ENCODE data around the gene CD200R1.

The CD200R1 gene

GRCh38 chr3:112974178-112974517, 755 bp downstream of the CD200R1 start:
- Histone ChIP-seq H3K4me1 (ENCODE audit: control insufficient read depth, insufficient read depth, low read length) (0 out of 2 replicates have a peak, but pooled peaks cover 2% of the 10 kb centered on the region), H3K9ac (ENCODE audit: low read length) (no peak overlapping the region), H3K36me3 (ENCODE audit: control insufficient read depth, insufficient read depth, low read length) (no peaks in the 10 kb centered on the region), H3K27me3 (ENCODE audit: control insufficient read depth, insufficient read depth, low read length) (no peaks in the 10 kb centered on the region), H3K27ac (ENCODE audit: low read depth, low read length) (no peak overlapping the region), H3K9me3 (ENCODE audit: control insufficient read depth, insufficient read depth, low read depth, low read length) (no peaks in the 10 kb centered on the region), H3K4me3 (ENCODE audit: low read depth, low read length) (no peak overlapping the region)

- no peak overlapping the region for H3K4me3 ChIP-seq (ENCODE audit: low read depth, low read length)
- no peaks in the 10 kb centered on the region for H3K27me3 ChIP-seq (ENCODE audit: control insufficient read depth, insufficient read depth, low read length)
- H3K4me1 ChIP-seq (ENCODE audit: control insufficient read depth, insufficient read depth, low read length), result no peaks in the 10 kb centered on the region
- H3K36me3 ChIP-seq (ENCODE audit: control insufficient read depth, insufficient read depth, low read length), result no peaks in the 10 kb centered on the region
- no peak overlapping the region for H3K9ac ChIP-seq (ENCODE audit: low read length)
- H3K27ac ChIP-seq (ENCODE audit: low read depth, low read length), result no peak overlapping the region
- H3K9me3 ChIP-seq (ENCODE audit: control insufficient read depth, insufficient read depth, low read depth, low read length), result no peaks in the 10 kb centered on the region
Observed at GRCh38 chr3:112973325-112974177, 1.4 kb downstream of the CD200R1 start.

GRCh38 chr3:112972158-112972557, 2.7 kb downstream of the CD200R1 start:
- Histone ChIP-seq H3K9ac (ENCODE audit: low read length) (no peak overlapping the region), H3K27ac (ENCODE audit: low read depth, low read length) (no peak overlapping the region), H3K36me3 (ENCODE audit: control insufficient read depth, insufficient read depth, low read length) (no peaks in the 10 kb centered on the region), H3K27me3 (ENCODE audit: control insufficient read depth, insufficient read depth, low read length) (no peaks in the 10 kb centered on the region), H3K4me3 (ENCODE audit: low read depth, low read length) (no peak overlapping the region), H3K4me1 (ENCODE audit: control insufficient read depth, insufficient read depth, low read length) (no peaks in the 10 kb centered on the region), H3K9me3 (ENCODE audit: control insufficient read depth, insufficient read depth, low read depth, low read length) (no peaks in the 10 kb centered on the region)

GRCh38 chr3:112967828-112968227, 7.1 kb downstream of the CD200R1 start:
- Histone ChIP-seq H3K9ac (ENCODE audit: low read length) (no peak overlapping the region), H3K9me3 (ENCODE audit: control insufficient read depth, insufficient read depth, low read depth, low read length) (peaks cover 14% of the 10 kb centered on the region), H3K27me3 (ENCODE audit: control insufficient read depth, insufficient read depth, low read length) (no peaks in the 10 kb centered on the region), H3K36me3 (ENCODE audit: control insufficient read depth, insufficient read depth, low read length) (no peaks in the 10 kb centered on the region), H3K4me3 (ENCODE audit: low read depth, low read length) (no peak overlapping the region), H3K4me1 (ENCODE audit: control insufficient read depth, insufficient read depth, low read length) (no peaks in the 10 kb centered on the region), H3K27ac (ENCODE audit: low read depth, low read length) (no peak overlapping the region)

- peaks cover 18% of the 10 kb centered on the region for H3K9me3 ChIP-seq (ENCODE audit: control insufficient read depth, insufficient read depth, low read depth, low read length)
- no peaks in the 10 kb centered on the region for H3K27me3 ChIP-seq (ENCODE audit: control insufficient read depth, insufficient read depth, low read length)
- no peak overlapping the region for H3K9ac ChIP-seq (ENCODE audit: low read length)
- H3K36me3 ChIP-seq (ENCODE audit: control insufficient read depth, insufficient read depth, low read length), result no peaks in the 10 kb centered on the region
- H3K4me3 ChIP-seq (ENCODE audit: low read depth, low read length), result no peak overlapping the region
- no peaks in the 10 kb centered on the region for H3K4me1 ChIP-seq (ENCODE audit: control insufficient read depth, insufficient read depth, low read length)
- H3K27ac ChIP-seq (ENCODE audit: low read depth, low read length), result no peak overlapping the region
Observed at GRCh38 chr3:112967425-112967824, 7.5 kb downstream of the CD200R1 start.

- Histone ChIP-seq H3K27ac (ENCODE audit: low read depth, low read length) (no peak overlapping the region), H3K27me3 (ENCODE audit: control insufficient read depth, insufficient read depth, low read length) (no peaks in the 10 kb centered on the region), H3K36me3 (ENCODE audit: control insufficient read depth, insufficient read depth, low read length) (no peaks in the 10 kb centered on the region), H3K9ac (ENCODE audit: low read length) (no peak overlapping the region), H3K4me3 (ENCODE audit: low read depth, low read length) (no peak overlapping the region), H3K4me1 (ENCODE audit: control insufficient read depth, insufficient read depth, low read length) (no peaks in the 10 kb centered on the region), H3K9me3 (ENCODE audit: control insufficient read depth, insufficient read depth, low read depth, low read length) (peaks cover 19% of the 10 kb centered on the region)
Observed at GRCh38 chr3:112966633-112967032, 8.3 kb downstream of the CD200R1 start.

- H3K9ac ChIP-seq (ENCODE audit: low read length), result no peak overlapping the region
- no peaks in the 10 kb centered on the region for H3K36me3 ChIP-seq (ENCODE audit: control insufficient read depth, insufficient read depth, low read length)
- H3K27me3 ChIP-seq (ENCODE audit: control insufficient read depth, insufficient read depth, low read length), result no peaks in the 10 kb centered on the region
- no peak overlapping the region for H3K4me3 ChIP-seq (ENCODE audit: low read depth, low read length)
- no peak overlapping the region for H3K27ac ChIP-seq (ENCODE audit: low read depth, low read length)
- no peaks in the 10 kb centered on the region for H3K4me1 ChIP-seq (ENCODE audit: control insufficient read depth, insufficient read depth, low read length)
- peaks cover 19% of the 10 kb centered on the region for H3K9me3 ChIP-seq (ENCODE audit: control insufficient read depth, insufficient read depth, low read depth, low read length)
Observed at GRCh38 chr3:112965656-112966055, 9.2 kb downstream of the CD200R1 start.

GRCh38 chr3:112963683-112964082, 11.2 kb downstream of the CD200R1 start:
- Histone ChIP-seq H3K27me3 (ENCODE audit: control insufficient read depth, insufficient read depth, low read length) (no peaks in the 10 kb centered on the region), H3K4me1 (ENCODE audit: control insufficient read depth, insufficient read depth, low read length) (no peaks in the 10 kb centered on the region), H3K9me3 (ENCODE audit: control insufficient read depth, insufficient read depth, low read depth, low read length) (peaks cover 19% of the 10 kb centered on the region), H3K4me3 (ENCODE audit: low read depth, low read length) (no peak overlapping the region), H3K36me3 (ENCODE audit: control insufficient read depth, insufficient read depth, low read length) (no peaks in the 10 kb centered on the region), H3K27ac (ENCODE audit: low read depth, low read length) (no peak overlapping the region), H3K9ac (ENCODE audit: low read length) (no peak overlapping the region)

- H3K4me3 ChIP-seq (ENCODE audit: low read depth, low read length), result no peak overlapping the region
- peaks cover 16% of the 10 kb centered on the region for H3K9me3 ChIP-seq (ENCODE audit: control insufficient read depth, insufficient read depth, low read depth, low read length)
- H3K27me3 ChIP-seq (ENCODE audit: control insufficient read depth, insufficient read depth, low read length), result no peaks in the 10 kb centered on the region
- no peaks in the 10 kb centered on the region for H3K4me1 ChIP-seq (ENCODE audit: control insufficient read depth, insufficient read depth, low read length)
- no peaks in the 10 kb centered on the region for H3K36me3 ChIP-seq (ENCODE audit: control insufficient read depth, insufficient read depth, low read length)
- H3K27ac ChIP-seq (ENCODE audit: low read depth, low read length), result no peak overlapping the region
- no peak overlapping the region for H3K9ac ChIP-seq (ENCODE audit: low read length)
Observed at GRCh38 chr3:112958811-112959560, 15.9 kb downstream of the CD200R1 start.

GRCh38 chr3:112956351-112956750, 18.6 kb downstream of the CD200R1 start:
- H3K4me1 ChIP-seq (ENCODE audit: control insufficient read depth, insufficient read depth, low read length), result no peaks in the 10 kb centered on the region
- no peaks in the 10 kb centered on the region for H3K27me3 ChIP-seq (ENCODE audit: control insufficient read depth, insufficient read depth, low read length)
- H3K4me3 ChIP-seq (ENCODE audit: low read depth, low read length), result no peak overlapping the region
- no peak overlapping the region for H3K9ac ChIP-seq (ENCODE audit: low read length)
- no peak overlapping the region for H3K27ac ChIP-seq (ENCODE audit: low read depth, low read length)
- H3K9me3 ChIP-seq (ENCODE audit: control insufficient read depth, insufficient read depth, low read depth, low read length), result no peaks in the 10 kb centered on the region
- no peaks in the 10 kb centered on the region for H3K36me3 ChIP-seq (ENCODE audit: control insufficient read depth, insufficient read depth, low read length)

- H3K27me3 ChIP-seq (ENCODE audit: control insufficient read depth, insufficient read depth, low read length), result no peaks in the 10 kb centered on the region
- no peak overlapping the region for H3K27ac ChIP-seq (ENCODE audit: low read depth, low read length)
Observed at GRCh38 chr3:112948346-112948838, 26.5 kb downstream of the CD200R1 start.

More at GRCh38 chr3:112948346-112948838, 26.5 kb downstream of the CD200R1 start:
- Histone ChIP-seq H3K4me1 (ENCODE audit: control insufficient read depth, insufficient read depth, low read length) (peaks cover 5% of the 10 kb centered on the region; the same call in 1 of the 2 replicates), H3K4me3 (ENCODE audit: low read depth, low read length) (no peak overlapping the region), H3K36me3 (ENCODE audit: control insufficient read depth, insufficient read depth, low read length) (no peaks in the 10 kb centered on the region), H3K9me3 (ENCODE audit: control insufficient read depth, insufficient read depth, low read depth, low read length) (no peaks in the 10 kb centered on the region), H3K9ac (ENCODE audit: low read length) (no peak overlapping the region)
